ENCODE results near the gene MYEOV.

Gene MYEOV

DNA sequence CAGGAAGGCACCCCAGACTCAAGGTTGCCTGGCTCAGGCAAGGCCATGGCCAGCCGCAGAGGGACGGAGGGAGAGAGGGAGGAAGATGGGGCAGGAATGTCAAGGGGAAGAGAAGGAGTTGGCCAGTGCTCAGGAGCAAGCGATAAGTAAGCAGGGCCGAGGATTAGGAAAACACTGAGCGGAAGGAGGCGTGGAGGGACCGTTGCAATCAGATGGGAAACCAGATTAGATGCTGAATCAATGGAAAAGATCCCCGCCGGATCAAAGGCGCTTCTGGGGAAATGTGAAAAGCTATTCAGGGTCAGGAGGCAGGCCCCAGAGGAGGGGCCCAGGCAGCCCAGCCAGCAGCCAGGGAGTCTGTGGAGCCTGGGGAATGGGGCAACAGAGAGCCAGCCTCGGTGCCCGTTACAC, 26.6 kb upstream of the MYEOV start:
- no peak for DNase-seq

- DNase-seq = no peak
These were observed 25.0 kb upstream of the MYEOV start for GRCh38 chr11:69268911-69269310.

- no peak for DNase-seq
These were observed 24.6 kb upstream of the MYEOV start for GRCh38 chr11:69269388-69269787.

- DNase-seq = no peak
These were observed 23.8 kb upstream of the MYEOV start for GRCh38 chr11:69269926-69270697.

GRCh38 chr11:69270941-69271340, 23.0 kb upstream of the MYEOV start:
- no peak for DNase-seq

DNA sequence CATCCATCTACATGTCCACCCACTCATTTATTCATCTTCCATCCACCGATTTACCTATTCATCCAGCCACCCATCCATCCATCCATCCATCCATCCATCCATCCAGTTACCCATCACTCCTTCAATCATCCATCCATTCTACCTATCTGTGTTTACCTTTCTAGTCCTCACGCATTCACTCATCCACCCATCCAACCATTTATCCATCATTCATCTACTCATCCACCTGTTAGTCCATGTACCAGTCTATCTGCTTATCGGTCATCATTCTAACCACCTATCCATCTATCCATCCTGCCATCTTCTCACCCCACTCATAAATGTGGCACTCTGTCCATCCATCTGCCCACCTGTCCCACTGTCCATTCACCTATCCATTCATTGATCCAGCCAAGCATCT, 21.9 kb upstream of the MYEOV start:
- DNase-seq = no peak

GRCh38 chr11:69272831-69273485, 21.0 kb upstream of the MYEOV start:
- DNase-seq = no peak

DNA sequence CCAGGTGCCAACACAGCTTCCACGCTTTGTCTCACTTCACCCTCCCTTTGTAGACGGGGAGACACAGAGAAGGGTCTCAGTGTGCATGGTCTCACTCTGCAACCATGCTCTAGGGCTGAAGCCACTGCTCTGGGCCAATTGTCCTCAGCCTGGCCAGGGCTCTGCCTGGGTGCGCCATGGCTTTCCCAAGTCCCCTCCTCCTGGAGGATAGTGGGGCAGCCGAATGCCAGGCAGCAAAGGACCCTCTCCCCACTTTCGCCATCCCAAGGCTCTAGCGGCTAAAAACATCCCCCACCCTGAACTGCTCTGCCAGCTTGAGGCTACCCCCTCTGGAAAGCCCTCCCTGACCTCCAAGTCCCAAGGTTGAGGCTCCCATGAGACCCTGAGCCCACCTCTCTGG, 20.4 kb upstream of the MYEOV start:
- no peak for DNase-seq

DNA sequence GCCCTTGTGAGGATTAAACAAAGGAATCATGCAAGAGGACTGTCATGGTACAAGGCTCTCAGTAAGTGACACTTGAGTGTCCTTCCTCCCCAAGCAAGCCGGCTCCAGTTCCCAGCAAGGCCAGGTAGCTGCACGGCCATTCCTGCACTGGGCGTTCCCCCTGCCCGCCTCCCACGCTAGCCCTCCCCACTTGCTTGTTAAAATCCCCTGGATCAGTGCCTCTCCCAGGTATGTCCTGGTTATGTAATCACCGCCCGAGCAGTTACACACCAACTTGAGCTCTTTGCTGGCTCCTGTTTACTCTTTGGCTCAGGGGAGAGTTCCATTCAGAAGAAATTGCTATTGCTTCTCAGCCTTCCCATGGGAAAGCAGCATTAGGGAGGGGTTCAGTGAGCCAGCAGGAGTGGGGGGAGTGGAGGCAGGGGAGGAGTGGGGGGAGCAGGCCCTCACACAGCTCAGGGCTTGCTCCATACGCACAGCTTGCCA, 19.4 kb upstream of the MYEOV start:
- no peak for DNase-seq

DNA sequence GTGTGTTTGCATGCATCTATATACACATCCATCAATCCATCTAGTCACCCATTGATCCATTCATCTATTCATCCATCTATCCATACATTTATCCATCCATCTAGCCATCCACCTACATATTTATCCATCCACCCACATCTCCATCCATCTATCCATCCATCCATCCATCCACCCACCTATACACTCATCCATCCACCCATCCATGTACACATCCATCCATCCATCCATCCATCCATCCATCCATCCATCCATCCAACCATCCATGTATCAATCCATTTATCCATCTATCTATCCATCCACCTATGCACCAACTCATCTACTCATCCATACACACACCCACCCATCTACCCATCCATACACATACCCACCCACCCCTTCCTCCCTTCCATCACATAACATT, 18.8 kb upstream of the MYEOV start:
- no peak for DNase-seq

GRCh38 chr11:69276165-69276564, 17.8 kb upstream of the MYEOV start:
- no peak for DNase-seq

DNA sequence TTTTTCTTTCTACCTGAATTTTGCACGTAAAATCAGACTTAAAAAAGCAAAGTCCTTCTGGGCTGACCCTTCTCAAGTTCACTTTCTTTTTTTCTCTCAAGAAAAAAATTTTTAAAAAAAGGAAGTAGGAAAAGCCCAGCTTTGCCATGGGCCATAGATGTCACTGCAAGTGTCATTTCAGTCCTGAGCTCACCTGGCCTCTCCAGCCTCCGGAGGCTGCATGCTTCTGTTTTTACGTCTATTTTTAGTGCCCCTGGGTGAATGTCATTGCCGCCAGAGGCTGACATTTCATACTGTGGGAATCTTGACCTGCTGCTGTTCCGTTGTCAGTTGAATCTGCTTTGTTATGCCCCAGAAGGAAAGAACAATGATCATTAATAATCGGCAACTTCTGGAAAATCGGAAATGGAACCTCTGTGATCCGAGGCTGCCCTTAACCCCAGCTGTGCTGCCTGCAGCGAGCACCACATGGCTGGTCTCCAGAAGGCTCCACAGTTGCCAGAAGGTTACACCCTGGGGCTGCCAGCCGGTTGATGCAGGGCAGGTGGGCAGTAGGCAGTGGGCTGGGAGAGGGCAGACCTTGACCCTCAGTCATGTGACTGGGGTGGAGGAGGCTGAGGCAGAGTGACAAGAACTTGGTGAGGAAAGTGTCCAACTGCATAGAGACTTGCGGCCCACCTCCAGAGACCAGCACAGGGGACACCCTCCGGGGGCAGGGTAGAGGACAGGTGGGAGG, 16.7 kb upstream of the MYEOV start:
- DNase-seq = no peak

GRCh38 chr11:69278091-69278867, 15.7 kb upstream of the MYEOV start:
- DNase-seq = no peak

DNA sequence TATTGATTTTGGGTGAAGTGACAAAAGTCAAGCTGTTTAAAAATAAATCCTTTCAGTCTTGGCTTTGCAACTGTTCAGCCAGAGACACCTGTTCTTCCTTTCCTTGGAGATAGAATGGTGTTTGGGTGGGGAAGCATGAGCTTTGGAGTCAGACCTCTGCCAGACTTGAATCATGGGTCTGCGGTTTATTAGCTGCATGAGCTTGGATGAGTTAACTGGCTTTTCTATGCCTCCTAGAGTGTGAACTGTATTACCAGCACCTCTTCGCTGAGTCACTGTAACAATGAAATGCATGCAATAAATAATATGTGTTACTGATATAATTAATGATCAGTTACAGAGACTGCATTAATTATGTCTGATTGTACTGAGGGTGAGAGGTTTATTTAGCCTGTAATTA, 13.5 kb upstream of the MYEOV start:
- no peak for DNase-seq

DNA sequence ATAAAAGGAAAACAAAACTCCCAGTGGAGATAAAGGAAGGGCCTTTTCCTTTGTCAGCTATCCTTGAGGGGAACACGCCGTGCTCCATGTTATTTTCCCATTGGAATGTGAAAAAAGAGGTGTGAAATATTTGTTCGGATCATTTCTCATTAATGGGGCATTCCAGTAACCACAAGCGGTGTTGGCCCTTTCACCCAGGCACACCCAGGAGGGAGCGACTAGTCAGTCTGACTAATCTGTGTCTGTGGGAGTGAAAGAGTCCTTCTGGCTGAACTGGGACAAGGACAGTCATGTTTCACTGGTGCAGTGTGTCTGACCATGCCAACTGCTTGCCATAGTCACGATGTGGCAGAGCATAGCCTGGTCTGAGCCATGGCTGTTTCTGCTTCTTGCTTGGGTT, 13.0 kb upstream of the MYEOV start:
- DNase-seq = no peak

DNA sequence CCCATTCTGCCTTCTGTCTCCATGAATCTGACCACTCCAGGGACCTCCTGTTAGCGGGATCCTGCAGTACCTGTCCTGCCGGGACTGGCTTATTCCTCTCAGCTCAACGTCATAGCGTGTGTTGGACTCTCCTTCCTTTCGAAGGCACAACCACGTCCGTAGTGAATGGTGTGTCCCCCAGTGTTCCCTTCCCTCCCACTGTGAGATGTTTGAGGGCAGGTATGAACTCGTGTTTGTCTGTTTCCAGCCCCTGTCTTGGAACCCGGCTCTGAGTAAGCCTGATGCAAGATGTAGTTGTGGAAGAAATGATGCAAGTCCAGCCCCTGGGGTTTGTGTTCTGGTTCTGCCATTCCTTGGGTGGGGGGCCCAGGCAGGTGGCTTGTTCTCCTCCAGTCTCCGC, 10.5 kb upstream of the MYEOV start:
- DNase-seq = no peak

- no peak for DNase-seq
These were observed 9.9 kb upstream of the MYEOV start for GRCh38 chr11:69284081-69284511.

DNA sequence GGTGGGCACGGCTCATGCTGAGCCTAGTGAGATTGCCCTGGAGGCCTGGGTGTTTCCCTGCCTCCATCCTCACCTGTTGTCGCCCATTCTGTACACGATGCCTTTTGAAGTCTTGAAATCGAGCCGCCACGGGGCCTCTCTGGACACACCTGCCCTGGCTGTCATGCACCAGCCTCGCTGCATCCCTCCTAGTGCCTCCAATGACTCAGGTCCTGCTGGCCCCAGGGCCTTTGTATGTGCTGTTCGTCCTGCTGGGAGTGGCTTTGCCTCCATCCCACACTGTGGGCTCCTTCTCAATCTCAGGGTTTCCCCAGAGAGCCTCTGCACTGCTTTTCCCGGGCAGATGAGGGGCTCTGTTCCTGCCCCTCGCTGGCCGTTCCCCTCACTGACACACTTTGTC, 8.9 kb upstream of the MYEOV start:
- DNase-seq = no peak

GRCh38 chr11:69285766-69286165, 8.2 kb upstream of the MYEOV start:
- no peak for DNase-seq

DNA sequence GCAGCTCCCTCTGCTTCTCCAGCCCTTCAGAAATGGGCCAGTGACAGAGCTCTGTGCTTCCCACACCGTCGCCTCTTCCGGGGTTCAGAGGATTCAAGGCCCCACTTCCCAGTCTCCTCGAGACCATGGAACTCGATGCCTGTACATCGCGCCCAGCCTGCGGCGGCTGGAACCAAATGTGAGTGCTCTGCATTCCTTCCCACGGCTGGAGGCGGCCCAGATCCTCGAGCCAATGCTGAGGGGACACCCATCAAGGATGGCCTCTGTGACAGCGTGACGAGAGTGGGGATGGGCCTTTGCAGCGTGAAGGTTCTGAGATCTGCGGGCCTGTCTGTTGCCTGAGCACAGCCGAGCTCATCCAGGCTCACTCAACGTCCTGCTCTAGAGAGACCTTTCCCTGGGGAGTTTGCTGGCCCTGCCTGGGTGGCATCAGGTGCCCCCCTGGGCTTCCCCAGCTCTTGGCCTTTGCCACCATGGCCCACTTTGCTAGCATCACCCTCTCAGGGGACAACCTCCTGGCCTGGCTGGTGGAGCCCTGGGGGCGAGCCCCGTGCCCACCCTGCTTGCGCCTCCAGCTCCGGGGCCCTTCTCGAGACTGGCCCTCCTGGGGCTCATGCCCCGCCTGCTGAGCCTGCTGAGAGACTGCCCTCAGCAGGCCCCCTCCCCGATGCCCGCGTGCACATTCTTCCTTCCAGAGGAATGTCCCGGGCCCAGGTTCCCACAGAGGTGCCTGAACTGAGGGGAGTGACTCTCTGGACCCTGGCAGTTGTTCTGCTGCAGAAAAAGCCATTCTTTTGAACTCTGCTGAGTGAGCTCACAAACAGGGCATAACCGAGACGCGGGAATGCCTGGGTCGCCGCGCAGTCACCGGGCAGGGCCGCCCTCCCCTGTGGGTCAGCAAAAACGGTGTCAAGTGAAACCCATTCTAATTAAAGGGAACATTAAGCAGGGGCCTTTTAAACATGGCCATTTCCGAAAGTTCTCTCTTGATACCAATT, 7.3 kb upstream of the MYEOV start:
- no peak for DNase-seq

DNA sequence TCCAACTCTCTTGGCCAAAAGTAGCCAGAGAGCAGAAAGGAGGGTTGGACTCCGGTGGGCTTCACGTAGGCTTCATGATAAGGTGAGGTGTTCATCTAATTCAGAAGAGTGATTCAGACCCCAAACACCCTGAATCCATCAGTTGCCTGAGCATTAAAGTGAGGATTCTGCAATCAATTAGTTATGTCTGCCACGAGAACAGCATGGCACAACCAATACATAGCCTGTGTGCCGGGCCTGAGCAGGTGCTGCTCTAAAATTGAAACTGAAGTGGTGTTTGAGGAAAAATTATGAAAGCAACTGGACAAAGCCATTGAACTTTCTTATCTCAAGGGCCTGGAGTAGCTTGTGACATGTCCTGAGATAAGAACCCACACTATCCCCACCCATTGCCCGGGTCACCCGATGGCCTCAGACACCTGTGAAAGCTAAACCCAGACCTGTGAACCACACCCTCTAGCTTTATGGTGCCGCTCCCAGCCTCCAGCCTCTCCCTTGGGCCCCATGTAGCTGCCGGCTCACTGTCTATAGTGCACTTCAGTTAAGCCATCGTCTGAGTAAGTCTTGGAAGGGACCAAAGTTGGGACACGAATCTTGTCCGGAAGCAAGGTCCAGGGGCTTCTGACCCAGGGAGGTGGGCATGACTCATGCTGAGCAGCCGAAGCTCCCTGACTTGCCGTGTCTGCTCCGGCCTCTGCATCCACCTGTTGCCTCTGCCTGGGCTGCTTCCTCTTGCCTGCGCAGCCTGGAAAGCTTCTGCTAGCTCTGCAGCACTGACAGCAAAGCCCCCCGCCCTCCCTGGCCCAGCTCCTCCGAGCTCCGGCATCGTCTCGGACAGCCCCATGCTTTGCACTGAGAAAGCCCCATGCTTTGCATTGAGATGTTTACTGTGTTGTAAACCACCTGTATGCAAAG, 5.7 kb upstream of the MYEOV start:
- DNase-seq = no peak
